Left lung (tissue), 10 donors: ENCODE data around the gene INKA1. TPM values are rescaled to one million over a fixed set of nuclear protein-coding genes. Genes with fewer than 3 reads are reported as not detected.

ENCODE experiments used
- ATAC-seq: fragments of 200-7000 bp; cut with Tn5 transposase; one replicate; pipeline ENCODE4 v1.9.1; 2020; ENCODE audit warnings: moderate library complexity
- DNase-seq, 4 donors: peaks; one replicate each; pipeline ENCODE4 v3.0.0-alpha.2; 2013 to 2020
- H3K27ac ChIP-seq, 2 donors: fragments of 200-600 bp; sonication (generic) in 1 of 2; one replicate each; pipeline versions ENCODE4 v1.5.0 to v1.8.0; 2020 to 2021
- H3K27me3 ChIP-seq, 2 donors: fragments of 200-600 bp; sonication (generic) in 1 of 2; one replicate each; pipeline versions ENCODE4 v1.5.0 to v1.8.0; 2020 to 2021
- H3K36me3 ChIP-seq, 2 donors: fragments of 200-600 bp; sonication (generic) in 1 of 2; one replicate each; pipeline versions ENCODE4 v1.5.0 to v1.8.0; 2020 to 2021
- H3K4me1 ChIP-seq, 2 donors: fragments of 200-600 bp; one replicate each; pipeline ENCODE4 v1.8.0; 2021
- H3K4me3 ChIP-seq, 2 donors: fragments of 200-600 bp; sonication (generic) in 1 of 2; one replicate each; pipeline versions ENCODE4 v1.5.0 to v1.8.0; 2020 to 2021; ENCODE audit warnings: mild to moderate bottlenecking in 1 of 2
- H3K9me3 ChIP-seq, 2 donors: fragments of 200-600 bp; sonication (generic) in 1 of 2; one replicate each; pipeline versions ENCODE4 v1.5.0 to v1.8.0; 2020 to 2021
- intact Hi-C, 2 donors: fragments of 100-400 bp; cut with DNase I; formaldehyde crosslinking; loops; one replicate each; pipeline versions ENCODE4 v1.11.2 to v1.14.2; 2022
- polyA plus RNA-seq, 6 donors: library from polyadenylated mRNA; unstranded; fragments of 120-200 nt; gene quantifications; one replicate each; pipeline ENCODE4 v1.2.1, GENCODE V29; 2013; ENCODE audit not compliant: insufficient read length in 6 of 6
- total RNA-seq, 2 donors: library from RNA; stranded (reverse); fragmentation: NEBNext Ultra II Directional; extraction: Animal tissue kit (Norgen Biotek cat#: 25700); gene quantifications; one replicate each; pipeline ENCODE4 v1.2.1, GENCODE V29; 2021
- TF ChIP-seq, protein P1 (sequence below), 2 donors: fragments of 200-600 bp; sonication (generic) in 1 of 2; IDR thresholded peaks; one replicate each; pipeline versions ENCODE4 v1.5.0 to v1.8.0; 2021; ENCODE audit warnings: antibody characterized with exemption in 2 of 2
- donor health status: DM: no; HTN: yes; CAD: no.
- donor health status: DM: no; HTN: no; CAD: no.

Gene INKA1
- total and polyA plus RNA-seq, 8 donors: 3.7 to 18.9 (median 13.3) TPM

DNA sequence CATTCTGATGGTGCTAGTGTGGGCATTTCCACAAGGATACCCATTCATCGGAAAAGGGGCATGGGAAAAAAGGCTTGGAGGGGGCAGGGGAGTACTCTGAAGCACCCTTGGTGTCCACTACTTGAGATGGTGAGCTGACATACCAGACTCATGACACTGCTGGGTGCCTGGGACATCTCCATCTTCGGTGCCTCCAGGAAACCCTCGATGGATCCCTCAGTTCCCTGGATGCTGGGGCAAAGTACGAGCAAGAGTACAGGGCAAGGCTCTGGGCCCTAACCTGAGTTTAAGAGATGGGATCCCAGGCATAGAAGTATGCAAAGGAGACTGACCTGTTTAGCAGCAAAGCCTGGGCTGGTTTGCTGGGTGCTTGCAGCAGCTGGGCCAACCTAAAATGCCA is 11.5 kb upstream of the INKA1 start:
- no peak overlapping the region for H3K4me3 ChIP-seq
- H3K27me3 ChIP-seq: no peaks in the 10 kb centered on the region
- H3K9me3 ChIP-seq: no peaks in the 10 kb centered on the region
- DNase-seq: no peak
- TF ChIP-seq, protein P1, sequence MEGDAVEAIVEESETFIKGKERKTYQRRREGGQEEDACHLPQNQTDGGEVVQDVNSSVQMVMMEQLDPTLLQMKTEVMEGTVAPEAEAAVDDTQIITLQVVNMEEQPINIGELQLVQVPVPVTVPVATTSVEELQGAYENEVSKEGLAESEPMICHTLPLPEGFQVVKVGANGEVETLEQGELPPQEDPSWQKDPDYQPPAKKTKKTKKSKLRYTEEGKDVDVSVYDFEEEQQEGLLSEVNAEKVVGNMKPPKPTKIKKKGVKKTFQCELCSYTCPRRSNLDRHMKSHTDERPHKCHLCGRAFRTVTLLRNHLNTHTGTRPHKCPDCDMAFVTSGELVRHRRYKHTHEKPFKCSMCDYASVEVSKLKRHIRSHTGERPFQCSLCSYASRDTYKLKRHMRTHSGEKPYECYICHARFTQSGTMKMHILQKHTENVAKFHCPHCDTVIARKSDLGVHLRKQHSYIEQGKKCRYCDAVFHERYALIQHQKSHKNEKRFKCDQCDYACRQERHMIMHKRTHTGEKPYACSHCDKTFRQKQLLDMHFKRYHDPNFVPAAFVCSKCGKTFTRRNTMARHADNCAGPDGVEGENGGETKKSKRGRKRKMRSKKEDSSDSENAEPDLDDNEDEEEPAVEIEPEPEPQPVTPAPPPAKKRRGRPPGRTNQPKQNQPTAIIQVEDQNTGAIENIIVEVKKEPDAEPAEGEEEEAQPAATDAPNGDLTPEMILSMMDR (IDR thresholded peaks at IDR 0.05): no peak
- H3K36me3 ChIP-seq: no peaks in the 10 kb centered on the region
- intact Hi-C loops: no loop called here
- no peak for ATAC-seq
- H3K27ac ChIP-seq: no peak overlapping the region
- peaks cover 0 to 9% of the 10 kb centered on the region in 2 donors for H3K4me1 ChIP-seq

- ATAC-seq (no peak), DNase-seq (no peak)
- no peaks in the 10 kb centered on the region for H3K36me3 ChIP-seq
- no peak overlapping the region for H3K4me3 ChIP-seq
- TF ChIP-seq, protein P1 (IDR thresholded peaks at IDR 0.05): no peak
- no peaks in the 10 kb centered on the region for H3K27me3 ChIP-seq
- H3K4me1 ChIP-seq: no peaks in the 10 kb centered on the region
- H3K9me3 ChIP-seq: no peaks in the 10 kb centered on the region
- intact Hi-C loops: no loop called here
- no peak overlapping the region for H3K27ac ChIP-seq
These were observed 10.5 kb upstream of the INKA1 start for GRCh38 chr3:49792371-49793150.

- Histone ChIP-seq H3K36me3 (no peaks in the 10 kb centered on the region), H3K27ac (no peak overlapping the region), H3K4me3 (no peak overlapping the region), H3K9me3 (no peaks in the 10 kb centered on the region), H3K4me1 (no peaks in the 10 kb centered on the region), H3K27me3 (no peaks in the 10 kb centered on the region)
- ATAC-seq (no peak), DNase-seq (no peak)
- TF ChIP-seq, protein P1 (IDR thresholded peaks at IDR 0.05): no peak
- intact Hi-C loops: no loop called here
These were observed 9.5 kb upstream of the INKA1 start for GRCh38 chr3:49793486-49794085.

DNA sequence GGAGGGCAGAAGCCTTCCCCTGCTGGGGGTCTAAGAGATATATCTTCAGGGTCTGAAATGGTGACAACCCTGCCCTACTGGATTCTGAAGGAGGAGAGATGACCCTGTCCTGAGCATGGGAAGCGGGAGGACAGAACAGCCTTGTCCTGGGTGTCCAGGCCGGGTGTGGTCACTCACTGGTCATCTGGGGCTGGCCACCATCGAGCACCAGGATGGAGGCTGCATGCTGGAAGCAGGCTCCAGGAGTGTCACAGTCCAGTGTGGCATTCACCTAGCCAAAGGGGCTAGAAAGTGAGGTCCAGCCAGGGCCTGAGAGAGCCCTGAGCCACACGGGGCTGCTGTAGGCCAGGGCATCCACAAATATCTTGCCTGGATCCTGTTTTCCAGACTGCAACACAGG is 8.6 kb upstream of the INKA1 start:
- Histone ChIP-seq H3K4me1 (no peaks in the 10 kb centered on the region), H3K9me3 (no peaks in the 10 kb centered on the region), H3K27ac (no peak overlapping the region), H3K36me3 (no peaks in the 10 kb centered on the region), H3K4me3 (no peak overlapping the region), H3K27me3 (no peaks in the 10 kb centered on the region)
- no peak for ATAC-seq
- TF ChIP-seq, protein P1 (IDR thresholded peaks at IDR 0.05): no peak
- intact Hi-C loops: no loop called here
- no peak for DNase-seq
